HG02610 (cell line): ENCODE measurements around the gene RAD52.
A peak's percentile ranks its signal among the peaks of the same experiment; 100 is the strongest.
"Not testable (repeated sequence)": the region's sequence is repeated elsewhere in the genome, so short reads cannot be mapped to it uniquely, and the experiment has no call there.

Source experiments
- ATAC-seq: cut with Tn5 transposase; IDR thresholded peaks from one replicate; pipeline ENCODE4 v1.9.1; 2021; ENCODE audit warnings: mild to moderate bottlenecking, moderate library complexity; ENCODE audit not compliant: unreplicated experiment

Gene RAD52

DNA sequence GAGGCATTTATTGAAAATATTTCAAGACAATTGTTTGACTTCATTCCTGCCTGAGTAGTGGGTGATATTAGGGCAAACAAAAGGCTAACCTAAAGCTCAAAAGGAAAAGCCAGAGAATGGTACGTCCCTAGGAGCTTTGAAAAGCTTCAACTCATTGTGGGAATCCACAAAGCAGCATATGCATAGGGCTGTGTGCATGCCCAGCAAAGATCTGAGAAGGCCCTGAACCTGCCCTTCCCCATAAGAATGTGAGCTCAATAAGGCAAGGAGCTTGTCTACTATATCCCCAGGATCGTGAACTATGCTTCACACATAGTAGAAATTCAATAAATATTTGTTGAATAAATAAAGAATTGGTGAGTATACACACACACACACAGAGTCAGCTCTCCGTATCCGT is 19.1 kb upstream of the RAD52 start:
- no peak for ATAC-seq

DNA sequence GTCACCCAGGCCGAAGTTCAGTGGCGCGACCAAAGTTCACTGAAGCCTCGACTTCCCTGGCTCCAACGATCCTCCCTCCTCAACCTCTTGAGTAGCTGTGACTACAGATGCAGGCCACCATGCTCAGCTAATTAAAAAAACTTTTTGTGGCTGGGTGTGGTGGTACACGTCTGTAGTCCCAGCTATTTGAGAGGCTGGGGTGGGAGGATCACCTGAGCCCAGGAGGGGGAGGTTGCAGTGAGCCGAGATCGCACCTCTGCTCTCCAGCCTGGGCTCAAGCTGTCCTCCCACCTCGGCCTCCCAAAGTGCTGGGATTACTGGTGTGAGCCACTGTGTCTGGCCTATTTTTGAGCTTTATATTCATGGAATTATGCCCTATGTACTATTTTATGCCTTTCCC is 18.1 kb upstream of the RAD52 start:
- no peak for ATAC-seq

DNA sequence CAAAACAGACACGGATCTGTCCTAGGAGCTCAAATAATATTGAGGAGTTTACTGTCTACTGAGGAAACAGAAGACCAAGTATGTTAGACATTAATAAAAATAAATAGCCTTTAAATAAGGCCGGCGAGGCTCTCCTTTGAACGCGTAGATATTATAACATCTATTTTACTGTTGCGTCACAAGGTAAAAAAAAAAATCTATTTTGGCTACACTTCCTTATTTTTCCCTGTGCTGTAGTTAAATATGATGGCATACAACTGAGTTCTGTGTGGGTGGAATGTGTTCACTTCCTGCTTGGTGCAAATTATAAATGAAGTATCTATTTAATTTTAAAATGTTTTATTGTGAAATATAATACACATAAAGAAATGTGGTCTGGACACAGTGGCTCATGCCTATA is 17.2 kb upstream of the RAD52 start:
- no peak for ATAC-seq

DNA sequence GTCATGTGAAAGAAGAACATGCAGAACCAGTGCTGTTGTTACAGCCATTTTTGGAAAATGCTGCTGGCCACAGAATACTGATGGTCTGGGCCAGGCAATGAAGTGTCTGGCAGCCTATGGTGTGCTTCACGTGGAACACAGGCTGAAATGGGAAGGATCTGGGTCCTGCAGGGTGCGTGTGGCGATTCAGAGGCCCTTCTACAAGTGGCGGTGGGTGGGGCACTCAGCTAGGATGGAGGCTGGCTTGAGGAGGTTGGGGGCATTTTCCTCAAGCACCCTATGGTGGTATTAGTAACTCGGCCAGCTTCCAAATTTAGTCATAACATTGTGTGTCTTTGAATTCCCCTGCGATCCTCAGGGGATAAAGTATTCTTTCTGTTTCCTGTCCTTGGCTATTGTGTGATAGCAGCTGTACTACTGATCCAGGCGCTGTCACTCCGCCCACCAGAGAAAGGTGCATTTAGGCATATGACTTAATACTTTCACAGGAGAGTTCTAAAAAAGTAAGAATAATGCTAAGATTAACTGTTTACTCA is 9.2 kb upstream of the RAD52 start:
- peak; percentile 75 for ATAC-seq

DNA sequence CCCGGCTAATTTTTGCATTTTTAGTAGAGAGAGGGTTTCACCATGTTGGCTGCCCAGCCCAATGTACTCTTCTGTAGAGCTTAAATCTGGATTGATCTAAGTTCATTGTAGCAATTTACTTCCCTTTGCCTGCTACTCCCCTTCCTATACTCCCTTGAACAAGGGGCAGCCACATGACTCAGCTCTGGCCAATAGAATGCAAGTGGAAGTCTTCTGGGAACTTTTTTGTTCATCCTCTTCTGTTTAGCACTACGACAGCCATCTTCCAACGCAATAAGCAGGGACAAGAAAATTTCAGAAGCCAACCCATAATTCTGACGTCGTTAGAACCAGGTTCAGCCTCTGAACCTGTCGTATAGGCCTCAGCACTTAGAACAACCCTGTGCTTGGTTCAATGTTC is 6.4 kb upstream of the RAD52 start:
- ATAC-seq: no peak

DNA sequence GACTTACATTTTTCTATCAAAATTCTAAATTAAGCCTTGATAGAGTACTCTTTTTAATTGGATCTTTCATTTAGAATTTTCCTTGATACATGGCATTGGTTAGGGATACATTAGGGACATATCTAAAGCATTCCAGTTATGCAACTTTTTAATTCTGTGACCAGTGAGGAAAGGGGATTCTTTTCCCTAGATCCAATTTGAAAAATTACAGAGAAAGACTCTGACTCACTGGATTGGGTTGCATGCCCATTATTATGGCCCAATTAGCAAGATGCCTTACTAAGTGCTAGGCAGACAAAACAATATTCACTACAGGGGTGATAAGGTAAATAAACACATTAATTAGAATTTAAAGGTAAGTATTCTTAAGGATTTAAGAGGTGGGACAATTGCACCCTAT is 5.2 kb upstream of the RAD52 start:
- ATAC-seq: no peak

DNA sequence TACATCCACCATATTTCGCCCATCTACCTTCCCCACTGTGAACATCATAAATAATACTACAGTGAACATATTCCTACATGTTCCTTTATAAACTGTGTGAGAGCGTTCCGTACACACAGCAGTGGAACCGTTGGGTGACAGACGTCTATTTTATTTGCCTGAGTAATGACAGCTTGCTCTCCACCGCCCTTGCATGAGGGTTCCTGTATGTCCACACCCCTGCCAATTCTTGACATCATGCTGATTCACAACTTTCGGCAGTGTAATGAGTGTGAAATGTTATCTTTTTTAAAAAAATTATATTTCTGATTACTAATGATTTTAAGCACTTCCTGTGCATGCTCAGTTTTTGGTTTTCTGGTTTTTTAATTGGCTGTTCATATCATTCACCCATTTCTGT is 4.3 kb upstream of the RAD52 start:
- ATAC-seq: no peak

DNA sequence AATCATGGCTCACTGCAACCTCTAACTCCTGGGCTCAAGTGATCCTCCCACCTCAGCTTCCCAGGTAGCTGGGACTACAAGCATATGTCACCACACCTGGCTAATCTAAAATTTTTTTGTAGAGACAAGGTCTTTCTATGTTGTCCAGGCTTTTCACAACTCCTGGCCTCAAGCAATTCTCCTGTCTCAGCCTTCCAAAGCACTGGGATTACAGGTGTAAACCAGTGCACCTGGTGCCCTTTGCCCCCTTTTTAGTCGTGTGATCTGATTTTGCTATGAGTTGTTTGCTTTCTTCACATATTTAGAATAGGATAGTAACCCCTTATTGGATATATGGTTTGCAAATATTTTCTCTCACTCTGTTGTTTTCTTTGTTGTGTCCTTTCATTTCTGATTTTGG is 1.7 kb upstream of the RAD52 start:
- ATAC-seq: no peak

DNA sequence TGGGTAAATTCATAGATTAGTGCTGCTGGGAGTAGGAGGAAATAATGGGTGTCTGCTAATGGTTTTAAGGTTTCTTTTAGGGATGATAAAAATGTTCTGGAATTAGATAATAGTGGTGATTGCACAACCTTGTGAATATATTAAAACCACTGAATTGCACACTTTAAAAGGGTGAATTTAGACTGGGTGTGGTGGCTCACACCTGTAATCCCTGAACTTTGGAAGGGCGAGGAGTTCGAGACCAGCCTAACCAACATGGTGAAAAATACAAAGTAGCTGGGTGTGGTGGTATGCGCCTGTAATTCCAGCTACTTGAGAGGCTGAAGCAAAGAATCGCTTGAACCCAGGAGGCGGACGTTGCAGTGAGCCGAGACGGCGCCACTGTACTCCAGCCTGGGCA is 1.3 kb downstream of the RAD52 start:
- no peak for ATAC-seq

DNA sequence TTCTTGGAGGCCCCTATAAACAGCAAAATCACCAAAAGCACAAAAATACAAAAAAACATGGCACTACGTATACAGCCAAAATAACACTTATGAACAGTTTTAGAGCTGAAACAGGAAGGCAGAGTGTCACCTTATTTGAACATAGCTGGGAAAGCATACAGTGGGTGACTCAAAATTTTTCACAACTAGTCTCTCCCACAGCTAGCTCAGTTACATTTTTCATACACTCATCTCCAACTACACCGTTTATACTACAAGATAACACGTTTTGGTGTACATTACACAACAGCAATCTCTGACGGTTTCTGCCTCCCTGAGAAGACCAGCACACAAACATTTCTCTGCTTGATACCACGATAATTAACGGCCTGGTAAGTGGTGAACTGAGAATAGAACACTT is 2.9 kb downstream of the RAD52 start:
- ATAC-seq: no peak

DNA sequence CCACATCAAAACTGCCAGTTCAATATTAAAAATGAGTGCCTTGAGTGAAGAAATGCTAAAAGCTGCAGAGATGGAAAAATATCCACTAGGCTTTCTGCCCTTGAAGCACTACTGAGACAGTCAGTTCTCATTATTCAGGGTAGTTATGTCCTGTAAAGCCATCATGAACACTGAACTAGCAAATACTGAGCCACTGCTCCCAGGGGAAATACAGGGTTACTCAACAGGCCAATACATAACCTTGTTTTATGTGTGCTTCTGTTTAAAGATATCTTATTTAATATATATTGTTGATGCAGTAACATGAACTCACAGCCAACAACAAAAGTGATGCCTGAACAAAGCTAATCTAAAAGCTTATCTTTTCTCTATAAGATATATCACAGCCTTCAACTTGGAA is 3.3 kb downstream of the RAD52 start:
- ATAC-seq: no peak

DNA sequence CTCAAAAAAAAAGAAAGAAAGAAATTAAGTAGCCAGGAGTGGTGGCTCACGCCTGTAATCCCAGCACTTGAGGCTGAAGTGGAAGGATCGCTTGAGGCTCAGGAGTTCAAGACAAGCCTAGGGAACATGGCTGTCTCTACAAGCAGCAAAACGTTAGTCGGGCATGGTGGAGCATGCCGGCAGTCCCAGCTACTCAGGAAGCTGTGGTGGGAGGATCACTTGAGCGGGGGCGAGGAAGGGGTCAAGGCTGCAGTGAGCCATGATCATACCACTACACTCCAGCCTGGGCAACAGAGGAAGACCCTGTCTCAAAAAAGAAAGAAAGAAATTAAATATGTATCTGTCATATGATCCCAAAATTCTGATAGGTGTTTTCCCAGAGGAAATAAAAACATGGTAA is 5.3 kb downstream of the RAD52 start:
- ATAC-seq: no peak

DNA sequence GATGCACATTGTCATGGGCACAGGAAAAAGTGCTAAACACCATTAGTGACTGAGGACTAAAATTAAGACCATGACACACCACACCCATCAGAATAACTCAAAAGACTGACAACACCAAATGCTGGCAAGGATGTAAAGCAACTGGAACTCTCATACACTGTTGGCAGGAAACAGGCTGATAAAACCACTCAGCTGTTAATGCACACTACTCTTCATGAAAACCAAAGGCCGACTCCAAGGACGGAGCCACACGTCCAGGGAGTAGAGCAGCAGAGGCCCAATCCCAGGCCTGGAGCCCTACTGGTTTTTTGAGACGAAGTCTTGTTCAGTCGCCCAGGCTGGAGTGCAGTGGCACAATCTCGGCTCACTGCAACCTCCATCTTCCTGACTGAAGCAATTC is 6.4 kb downstream of the RAD52 start:
- ATAC-seq: no peak

DNA sequence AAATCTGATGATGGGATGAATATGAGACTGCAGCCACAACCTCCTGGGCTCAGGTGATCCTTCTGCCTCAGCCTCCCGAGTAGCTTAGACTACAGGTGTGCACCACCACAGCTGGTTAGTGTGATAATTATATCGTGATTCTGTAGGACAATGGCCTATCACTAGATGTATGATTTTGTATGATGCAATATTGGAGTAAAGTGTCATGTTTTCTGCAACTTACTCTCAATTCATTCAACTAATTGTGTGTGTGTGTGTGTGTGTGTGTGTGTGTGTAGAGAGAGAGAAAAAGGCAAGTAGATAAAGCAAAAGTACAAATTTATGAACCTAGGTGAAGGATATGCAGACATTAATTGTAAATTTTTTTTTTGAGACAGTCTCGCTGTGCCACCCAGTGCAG is 10.7 kb downstream of the RAD52 start:
- no peak for ATAC-seq

DNA sequence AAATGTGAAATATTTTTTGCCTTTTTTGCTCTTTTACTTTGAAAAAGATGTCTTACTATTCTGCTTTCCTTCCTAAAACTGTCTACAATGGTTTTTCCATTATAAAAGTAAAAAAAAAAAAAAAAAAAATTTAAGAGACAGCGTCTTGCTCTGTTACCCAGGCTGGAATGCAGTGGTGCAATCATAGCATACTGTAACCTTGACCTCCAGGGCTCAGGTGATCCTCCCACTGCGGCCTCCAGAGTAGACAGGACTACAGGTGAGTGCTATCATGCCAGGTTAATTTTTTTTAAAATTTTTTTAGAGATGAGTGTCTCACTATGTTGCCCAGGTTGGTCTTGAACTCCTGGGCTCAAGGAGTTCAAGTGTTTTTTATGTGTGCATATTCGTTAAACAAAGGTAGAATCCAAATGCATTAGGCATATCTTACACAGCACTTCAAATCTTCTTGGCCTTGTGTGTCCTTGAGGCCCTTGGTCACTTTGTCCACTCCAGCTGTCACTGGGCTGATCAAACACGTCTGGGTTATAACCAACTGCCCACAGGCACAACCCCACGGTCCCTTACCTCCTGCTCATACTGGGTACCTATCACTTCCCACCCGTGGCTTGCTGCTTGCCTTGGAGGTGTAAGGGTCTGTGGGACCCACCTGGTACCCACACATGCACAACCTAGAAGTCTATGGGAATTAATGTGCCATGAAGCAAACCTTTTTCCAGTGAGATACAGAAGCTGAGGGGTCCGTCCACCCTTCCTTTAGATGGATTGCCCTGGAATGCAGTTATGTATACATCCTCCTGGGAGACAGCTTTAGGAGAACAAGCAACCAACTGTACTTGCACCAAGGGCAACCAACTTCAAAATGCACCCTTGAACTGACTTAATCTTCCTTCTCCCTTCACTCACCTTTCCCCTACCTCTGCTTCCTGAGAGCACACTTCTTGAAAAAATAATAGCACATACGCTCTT is 12.8 kb downstream of the RAD52 start:
- ATAC-seq: no peak

DNA sequence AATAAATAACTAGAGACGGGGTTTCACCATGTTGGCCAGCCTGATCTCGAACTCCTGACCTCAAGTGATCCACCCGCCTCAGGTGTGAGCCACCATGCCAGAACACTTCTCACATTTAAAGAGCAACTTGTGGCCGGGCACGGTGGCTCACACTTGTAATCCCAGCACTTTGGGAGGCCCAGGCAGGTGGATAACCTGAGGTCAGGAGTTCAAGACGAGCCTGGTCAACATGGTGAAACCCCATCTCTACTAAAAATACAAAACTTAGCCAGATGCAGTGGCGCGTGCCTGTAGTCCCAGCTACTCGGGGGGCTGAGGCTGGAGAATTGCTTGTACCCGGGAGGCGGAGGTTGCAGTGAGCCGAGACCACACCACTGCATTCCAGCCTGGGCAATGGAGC is 13.6 kb downstream of the RAD52 start:
- not testable (repeated sequence) for ATAC-seq

DNA sequence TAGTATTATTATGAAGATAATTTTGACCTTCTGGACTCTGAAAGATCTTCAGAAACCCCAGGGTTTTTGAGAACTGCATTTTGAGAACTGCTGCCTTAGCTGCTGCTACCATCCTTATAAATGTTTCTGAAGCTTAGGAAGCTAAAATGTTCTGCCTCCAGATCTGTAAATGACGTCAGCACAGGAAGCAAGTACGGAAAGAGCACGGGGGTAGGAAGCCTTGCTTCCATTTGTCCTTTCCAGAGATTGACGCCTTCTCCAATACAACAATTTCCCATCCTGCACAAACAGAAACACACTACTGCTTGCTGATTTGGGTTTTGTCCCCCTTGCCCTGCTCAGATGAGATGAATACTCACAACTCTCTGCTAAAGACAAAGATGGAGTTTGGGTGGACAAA is 17.9 kb downstream of the RAD52 start:
- no peak for ATAC-seq

DNA sequence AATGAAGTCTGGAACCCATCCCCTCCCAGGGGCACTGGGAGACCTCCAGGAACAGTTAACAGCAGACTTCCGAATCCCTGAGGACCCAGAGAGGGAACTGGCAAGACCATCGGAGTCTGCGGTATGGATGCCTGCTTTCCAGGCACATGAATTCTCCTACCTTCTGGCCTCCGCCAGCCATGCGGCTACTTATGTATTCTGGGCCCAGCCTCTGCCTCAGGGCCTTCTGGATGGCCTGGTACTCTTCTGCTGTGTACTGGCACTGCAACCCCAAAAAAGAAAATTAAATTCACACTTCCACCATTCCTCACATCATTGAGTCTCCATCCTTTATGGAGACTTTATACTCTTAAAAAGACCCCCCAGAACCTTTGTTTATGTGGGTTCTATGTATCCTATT is 18.4 kb downstream of the RAD52 start:
- ATAC-seq: no peak

DNA sequence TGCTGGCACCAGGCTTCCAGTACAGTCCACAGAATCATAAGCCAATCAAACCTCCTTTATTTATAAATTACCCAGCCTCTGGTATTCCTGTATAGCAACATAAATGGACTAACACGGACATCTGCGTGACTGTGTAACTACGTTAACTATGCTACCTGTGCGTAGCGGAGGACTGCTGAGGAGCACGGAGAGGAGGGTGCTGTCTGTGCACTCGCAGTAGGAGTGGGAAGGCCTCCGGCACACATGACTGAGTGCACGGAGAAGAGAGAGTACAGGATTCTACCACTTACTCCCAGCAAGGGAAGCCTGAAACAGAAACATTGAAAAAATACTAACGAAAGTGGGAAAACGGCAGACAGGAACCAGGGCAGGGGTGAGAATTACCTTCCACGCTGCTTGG is 22.9 kb downstream of the RAD52 start:
- no peak for ATAC-seq

DNA sequence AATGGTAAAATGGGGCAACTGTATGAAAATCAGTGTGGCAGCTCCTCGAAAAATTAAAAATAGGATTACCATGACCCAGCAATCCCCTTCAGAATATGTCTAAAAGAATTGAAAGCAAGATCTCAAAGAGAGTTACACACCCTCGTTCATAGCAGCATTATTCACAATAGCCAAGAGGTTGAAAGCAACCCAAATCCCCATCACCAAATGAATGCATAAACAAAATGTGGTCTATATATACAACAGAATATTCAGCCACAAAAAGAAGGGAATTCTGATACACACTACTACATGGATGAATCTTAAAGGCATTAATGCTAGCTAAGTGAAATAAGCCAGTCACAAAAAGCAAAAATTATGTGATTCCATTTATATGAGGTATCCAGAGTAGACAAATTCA is 27.2 kb downstream of the RAD52 start:
- ATAC-seq: no peak

DNA sequence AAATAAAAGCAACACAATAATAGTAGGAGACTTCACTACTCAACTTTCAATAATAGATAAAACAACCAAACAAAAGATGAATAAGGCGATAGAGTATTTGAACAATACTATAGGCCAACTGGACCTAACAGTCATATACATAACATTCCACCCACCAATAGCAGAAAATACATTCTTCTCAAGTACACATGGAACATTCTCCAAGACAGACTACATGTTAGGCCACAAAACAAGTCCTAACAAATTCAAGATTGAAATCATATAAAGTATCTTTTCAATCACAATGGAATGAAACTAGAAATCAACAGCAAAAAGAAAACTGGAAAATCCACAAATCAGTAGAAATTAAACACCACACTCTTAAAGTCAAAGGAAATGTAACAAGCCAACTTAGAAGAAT is 28.8 kb downstream of the RAD52 start:
- ATAC-seq: no peak

DNA sequence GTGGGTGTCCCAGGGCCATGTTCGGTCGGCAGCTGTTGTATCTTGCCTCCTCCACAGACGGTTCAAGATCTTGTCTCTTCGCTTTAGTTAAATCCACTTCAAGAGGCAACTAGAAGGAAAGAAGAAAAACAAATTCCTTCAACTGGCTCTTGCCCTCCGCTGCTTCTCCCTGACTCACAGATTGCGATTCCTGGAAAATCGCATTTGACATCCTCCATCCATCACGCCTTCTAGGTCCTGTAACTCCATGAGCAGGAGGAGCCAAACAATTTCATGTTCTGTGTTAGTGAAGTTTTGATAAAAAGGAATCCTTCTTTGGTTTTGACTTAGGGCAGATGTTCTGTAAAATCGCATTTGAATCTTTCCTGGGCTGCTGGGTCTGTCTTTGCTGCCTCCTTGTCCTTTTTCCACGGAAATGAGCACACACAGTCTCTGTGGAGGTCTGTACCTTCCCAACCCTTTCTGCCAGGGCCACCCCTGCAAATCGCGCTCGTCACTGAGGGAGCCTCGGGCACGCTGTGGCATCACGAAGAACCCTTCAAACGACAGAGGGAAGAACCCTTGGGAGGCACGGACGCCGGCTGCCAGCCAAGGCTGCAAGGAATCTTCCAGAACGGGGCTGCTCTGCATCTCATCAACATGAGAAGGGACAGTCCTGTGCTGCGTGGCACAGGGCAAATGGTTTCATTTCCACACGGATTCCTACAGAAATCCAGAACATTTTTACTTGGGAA is 32.6 kb downstream of the RAD52 start:
- ATAC-seq: no peak
